Activated T-cell treated with anti-CD3 and anti-CD28 coated beads, Interleukin-2, amount 50 U/mL, for 48 hours (primary cell): ENCODE data around the gene MBD5.

Experiments
- DNase-seq, 2 experiments: peaks; one replicate each; pipeline ENCODE4 v3.0.0-alpha.2; 2020

The MBD5 gene

GRCh38 chr2:148237911-148238310 lies 217.0 kb downstream of the MBD5 start:
- no peak for DNase-seq

DNA sequence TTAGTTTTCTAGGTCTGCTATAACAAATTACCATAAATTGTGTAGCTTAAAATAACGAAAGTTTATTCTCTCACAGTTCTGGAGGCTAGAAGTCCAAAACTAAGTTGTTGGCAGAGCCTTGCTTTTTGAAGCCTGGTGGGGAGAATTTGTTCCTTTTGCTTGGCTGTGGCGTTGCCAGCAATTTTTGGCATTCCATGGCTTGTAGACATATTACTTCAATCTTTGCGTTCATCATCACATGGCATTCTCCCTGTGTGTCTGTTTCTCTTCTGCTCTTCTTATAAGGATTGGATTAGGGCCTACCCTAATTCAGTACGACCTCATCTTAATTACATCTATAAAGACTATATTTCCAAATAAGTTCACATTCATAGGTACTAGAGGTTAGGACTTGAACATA lies 217.7 kb downstream of the MBD5 start:
- no peak for DNase-seq

DNA sequence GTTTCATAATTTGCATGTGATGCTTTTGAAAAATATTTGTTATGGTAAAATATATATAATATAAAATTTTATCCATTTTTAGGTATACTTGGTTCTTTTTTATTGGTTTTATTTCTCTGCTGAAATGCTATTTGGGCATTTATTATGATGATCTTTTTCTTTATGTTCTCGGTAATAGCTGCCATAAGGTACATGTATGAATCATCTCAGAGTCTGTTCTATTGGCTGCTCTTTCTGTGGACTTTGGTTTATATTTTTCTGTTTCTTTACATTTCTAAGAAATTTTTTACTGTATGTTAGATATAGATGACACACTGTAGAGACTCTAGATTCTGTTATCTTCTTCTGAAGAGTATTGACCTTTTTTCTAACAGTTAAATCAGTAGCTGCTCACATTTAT lies 219.9 kb downstream of the MBD5 start:
- DNase-seq, result no peak

DNA sequence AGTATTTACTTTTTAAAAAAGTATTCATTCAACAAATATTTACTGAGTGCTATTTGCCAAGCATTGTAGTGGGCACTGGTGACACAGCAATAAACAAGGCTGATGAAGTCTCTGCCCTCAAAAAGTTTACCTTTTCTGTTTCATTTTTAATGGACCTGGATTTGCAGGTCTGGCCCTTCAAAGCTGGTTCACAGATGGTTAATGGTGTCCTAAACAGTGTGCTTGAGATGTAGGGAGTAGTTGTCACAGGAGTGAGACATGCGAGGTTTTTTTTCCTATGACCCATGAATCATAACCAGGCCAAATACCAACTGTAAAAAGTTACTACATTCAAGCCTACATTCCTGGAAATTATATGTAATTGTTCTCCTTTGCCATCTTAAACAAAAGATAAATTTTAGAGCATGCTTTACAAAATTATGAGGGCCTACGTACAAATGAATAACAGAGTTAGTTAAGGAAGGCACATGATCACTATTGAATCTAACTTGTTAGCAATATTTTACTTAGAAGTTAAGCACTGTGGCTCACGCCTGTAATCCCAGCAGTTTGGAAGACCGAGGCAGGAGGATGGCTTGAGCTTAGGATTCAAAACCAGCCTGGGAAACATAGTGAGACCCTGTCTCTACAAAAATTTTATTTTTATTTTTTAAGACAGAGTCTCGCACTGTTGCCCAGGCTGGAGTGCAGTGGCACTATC lies 223.9 kb downstream of the MBD5 start:
- no peak for DNase-seq

DNA sequence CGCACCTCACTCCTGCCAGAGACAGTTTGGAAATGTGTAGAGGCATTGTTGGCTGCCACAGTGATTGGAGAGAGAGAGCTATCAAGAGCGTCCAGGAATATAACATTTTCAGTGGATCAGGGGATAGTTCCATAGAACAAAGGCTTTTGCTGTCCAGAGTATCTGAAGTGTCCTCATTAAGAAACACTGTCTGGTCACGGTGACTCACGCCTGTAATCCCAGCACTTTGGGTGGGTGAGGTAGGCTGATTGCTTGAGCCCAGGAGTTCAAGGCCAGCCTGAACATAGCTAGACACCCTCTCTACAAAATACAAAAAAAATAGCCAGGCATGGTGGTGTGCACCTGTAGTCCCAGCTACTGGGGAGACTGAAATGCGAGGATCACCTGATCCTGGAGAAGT lies 231.1 kb downstream of the MBD5 start:
- DNase-seq, result no peak

DNA sequence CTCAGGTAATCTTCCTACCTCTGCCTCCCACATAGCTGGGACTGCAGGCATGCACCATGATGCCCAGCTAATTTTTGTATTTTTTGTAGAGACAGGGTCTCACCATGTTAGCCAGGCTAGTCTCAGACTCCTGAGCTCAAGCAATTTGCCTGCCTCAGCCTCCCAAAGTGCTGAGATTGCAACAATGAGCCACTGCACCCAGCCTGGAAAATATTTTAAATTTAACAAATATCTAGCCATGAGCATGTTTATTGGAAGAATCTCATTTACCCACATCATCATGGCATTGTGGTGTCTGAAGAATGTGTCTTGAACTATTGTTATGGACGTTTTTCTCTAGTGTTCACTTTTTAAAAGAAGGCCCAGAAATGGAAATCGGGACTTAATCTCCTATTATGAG lies 231.8 kb downstream of the MBD5 start:
- DNase-seq, result no peak

GRCh38 chr2:148253685-148254084 lies 232.8 kb downstream of the MBD5 start:
- no peak for DNase-seq

DNA sequence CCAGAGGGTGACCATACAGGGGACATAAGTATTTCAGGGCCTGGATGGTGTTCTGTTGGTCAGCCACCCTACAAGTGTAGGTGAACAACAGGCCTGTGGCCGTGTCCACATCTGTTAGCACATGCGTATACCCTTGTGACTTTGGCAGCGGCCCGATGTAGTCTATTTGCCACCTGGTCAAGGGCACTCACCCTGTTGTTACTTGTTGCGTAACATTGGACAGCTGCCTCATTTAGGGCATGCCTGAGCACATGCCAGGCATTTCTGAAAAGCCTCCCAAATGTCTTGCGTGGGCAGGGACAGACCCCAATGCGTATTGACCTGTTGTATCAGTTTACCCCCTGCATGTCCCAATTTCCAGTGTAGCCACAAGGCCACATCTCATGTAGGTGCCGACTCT lies 235.0 kb downstream of the MBD5 start:
- DNase-seq, result no peak

- DNase-seq, result no peak
Measured at GRCh38 chr2:148257276-148257675, 236.4 kb downstream of the MBD5 start.

- no peak for DNase-seq
Measured at GRCh38 chr2:148258124-148258523, 237.2 kb downstream of the MBD5 start.

- DNase-seq, result no peak
Measured at GRCh38 chr2:148259674-148260073, 238.8 kb downstream of the MBD5 start.

- DNase-seq, result no peak
Measured at GRCh38 chr2:148263890-148264289, 243.0 kb downstream of the MBD5 start.

DNA sequence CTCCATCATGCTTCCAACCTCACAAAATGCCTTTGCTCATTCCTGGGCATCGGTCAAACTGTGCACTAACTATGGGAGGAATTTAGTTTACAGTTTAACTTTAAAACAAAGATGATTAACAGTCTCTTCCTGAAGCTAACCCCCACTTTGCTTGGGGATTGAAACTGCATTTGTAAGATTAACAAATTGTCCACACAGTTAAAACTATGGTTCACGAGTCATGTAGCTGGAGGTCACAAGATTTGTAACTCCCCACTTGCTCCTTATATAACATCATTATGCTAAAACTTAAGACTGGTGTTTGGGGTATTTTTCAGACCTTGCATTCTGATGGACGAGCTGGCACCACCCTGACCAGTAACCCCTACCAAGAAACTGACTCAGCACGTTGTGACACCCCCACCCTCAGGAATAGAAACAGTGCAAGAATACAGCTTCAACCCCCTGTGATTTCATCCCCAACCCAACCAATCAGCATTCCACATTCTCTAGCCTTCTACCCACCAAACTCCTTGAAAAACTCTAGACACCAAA lies 252.3 kb downstream of the MBD5 start:
- DNase-seq, result no peak

- DNase-seq, result no peak
Measured at GRCh38 chr2:148279216-148279615, 258.3 kb downstream of the MBD5 start.

DNA sequence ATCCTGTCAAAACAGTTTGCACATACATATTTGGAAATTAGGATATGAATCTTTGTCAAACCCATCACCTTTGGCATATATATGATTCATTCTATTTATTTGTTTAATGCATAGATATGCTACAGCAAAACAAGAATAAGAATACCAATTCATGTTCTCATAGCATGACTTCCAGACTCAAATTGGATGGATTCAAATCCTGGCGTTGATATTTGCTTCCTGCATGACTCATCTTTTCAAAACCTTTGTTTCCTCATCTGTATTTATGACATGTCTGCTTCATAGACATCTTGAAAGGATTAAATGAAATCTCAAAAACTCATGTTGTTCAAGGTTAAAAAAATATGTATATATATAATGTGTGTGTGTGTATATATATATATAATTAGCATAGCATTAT lies 261.3 kb downstream of the MBD5 start:
- DNase-seq, result no peak

- DNase-seq, result no peak
Measured at GRCh38 chr2:148292431-148292830, 271.5 kb downstream of the MBD5 start.

- DNase-seq, result no peak
Measured at GRCh38 chr2:148298196-148298595, 277.3 kb downstream of the MBD5 start.

DNA sequence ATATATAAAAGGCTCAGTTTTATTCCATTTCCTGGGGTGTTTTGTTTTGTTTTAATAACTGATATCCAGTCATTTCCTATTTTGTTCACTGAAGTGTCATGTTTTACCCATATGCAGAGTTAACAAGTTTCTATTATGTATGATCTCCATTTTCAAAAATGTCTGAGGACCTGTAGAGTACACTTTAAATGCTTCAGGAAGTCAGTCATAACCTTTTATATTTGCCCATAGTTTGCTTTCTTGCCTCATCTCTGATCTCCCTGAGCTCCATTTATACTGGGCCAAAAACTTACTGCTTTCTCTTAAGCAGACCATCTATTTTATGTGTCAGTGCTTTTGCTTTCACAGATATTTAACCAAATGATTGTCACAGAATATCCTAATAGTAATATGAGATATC lies 278.7 kb downstream of the MBD5 start:
- no peak for DNase-seq

GRCh38 chr2:148300544-148300943 lies 279.7 kb downstream of the MBD5 start:
- DNase-seq, result no peak

DNA sequence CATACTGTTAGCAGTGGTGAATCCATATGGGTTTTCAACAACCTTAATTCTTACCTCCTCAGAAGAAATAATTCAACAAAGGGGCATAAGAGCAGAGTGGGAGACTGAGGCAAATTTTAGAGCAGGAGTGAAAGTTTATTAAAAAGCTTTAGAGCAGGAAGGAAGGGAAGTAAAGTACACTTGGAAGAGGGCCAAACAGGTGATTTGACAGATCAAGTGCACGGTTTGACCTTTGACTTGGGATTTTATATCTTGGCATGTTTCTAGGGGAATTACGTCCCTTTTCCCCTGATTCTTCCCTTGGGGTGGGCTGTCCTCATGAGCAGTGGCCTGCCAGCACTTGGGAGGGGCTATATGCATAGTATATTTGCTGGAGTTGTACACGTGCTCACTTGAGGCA lies 280.5 kb downstream of the MBD5 start:
- no peak for DNase-seq

GRCh38 chr2:148302526-148302925 lies 281.6 kb downstream of the MBD5 start:
- DNase-seq, result no peak

GRCh38 chr2:148303161-148303560 lies 282.3 kb downstream of the MBD5 start:
- no peak for DNase-seq

DNA sequence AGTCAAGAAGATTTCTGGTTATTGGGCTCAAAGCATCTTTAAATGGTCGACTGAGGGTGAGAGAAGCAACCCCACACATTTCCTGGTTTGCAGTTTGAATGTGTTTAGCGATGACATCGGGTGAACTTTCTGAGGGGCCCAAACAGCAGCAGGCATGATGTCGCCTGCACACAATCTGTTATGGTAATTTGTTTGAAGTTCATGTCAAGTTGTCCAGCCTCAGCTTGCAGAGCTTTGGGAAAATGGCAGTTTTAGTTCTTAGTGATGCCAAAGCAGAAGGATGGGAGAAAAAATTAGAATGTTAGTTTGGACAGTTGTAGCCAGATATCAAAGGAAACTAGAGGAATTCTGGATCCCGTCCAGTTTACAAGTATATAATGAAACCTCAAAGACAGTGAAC lies 284.6 kb downstream of the MBD5 start:
- DNase-seq, result no peak

- DNase-seq, result no peak
Measured at GRCh38 chr2:148306027-148306426, 285.1 kb downstream of the MBD5 start.

DNA sequence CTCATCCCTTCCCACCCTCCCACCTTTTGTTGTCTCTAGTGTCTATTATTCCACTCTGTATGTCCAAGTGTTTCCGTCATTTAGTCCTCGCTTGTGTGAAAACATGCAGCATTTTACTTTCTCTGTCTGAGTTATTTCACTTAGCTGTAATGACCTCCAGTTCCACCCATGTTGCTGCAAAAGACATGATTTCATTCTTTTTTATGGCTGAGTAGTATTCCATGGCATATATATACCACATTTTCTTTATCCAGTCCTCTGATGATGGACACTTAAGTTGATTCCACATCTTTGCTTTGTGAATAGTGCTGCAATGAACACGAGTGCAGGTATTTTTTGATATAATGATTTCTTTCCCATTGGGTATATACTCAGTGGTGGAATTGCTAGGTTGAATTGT lies 296.7 kb downstream of the MBD5 start:
- DNase-seq, result no peak
